Astrocyte (in vitro differentiated cells and primary cell): ENCODE data around the gene ZIC1.

Source experiments
- EZH2 ChIP-seq: IDR thresholded peaks from 2 replicates; pipeline ENCODE4 v1.6.1; 2012; ENCODE audit warnings: mild to moderate bottlenecking, low read length, inconsistent platforms; ENCODE audit not compliant: insufficient read depth
- TF ChIP-seq, protein P1 (sequence below): IDR thresholded peaks from 2 replicates; pipeline ENCODE4 v1.5.1; 2011; ENCODE audit warnings: low read depth, mild to moderate bottlenecking, inconsistent platforms, low read length, moderate library complexity; ENCODE audit not compliant: insufficient read depth

DNA sequence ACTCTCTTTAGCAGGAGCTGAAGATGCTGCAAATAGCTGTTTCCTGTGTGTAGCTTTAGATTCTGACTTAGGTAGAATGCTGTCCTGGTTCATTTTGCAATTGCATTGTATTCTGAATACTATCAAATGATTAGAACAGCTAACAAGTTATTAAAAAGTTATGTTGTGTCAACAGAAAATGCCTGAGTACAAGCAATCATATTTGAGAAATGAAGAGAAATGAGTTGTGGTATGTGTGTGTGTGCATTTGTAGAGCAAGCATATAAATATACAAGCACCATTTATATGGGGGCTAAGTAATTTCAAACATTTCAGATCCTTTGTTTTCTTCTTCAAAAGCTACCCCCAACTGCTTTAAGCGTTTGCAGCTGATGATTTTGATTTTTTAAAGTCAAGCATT lies 7.8 kb downstream of the ZIC1 start:
- TF ChIP-seq, protein P1, sequence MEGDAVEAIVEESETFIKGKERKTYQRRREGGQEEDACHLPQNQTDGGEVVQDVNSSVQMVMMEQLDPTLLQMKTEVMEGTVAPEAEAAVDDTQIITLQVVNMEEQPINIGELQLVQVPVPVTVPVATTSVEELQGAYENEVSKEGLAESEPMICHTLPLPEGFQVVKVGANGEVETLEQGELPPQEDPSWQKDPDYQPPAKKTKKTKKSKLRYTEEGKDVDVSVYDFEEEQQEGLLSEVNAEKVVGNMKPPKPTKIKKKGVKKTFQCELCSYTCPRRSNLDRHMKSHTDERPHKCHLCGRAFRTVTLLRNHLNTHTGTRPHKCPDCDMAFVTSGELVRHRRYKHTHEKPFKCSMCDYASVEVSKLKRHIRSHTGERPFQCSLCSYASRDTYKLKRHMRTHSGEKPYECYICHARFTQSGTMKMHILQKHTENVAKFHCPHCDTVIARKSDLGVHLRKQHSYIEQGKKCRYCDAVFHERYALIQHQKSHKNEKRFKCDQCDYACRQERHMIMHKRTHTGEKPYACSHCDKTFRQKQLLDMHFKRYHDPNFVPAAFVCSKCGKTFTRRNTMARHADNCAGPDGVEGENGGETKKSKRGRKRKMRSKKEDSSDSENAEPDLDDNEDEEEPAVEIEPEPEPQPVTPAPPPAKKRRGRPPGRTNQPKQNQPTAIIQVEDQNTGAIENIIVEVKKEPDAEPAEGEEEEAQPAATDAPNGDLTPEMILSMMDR: no peak
- TF ChIP-seq EZH2: no peak
